ENCODE data around the gene CEP78. TPM values are rescaled to one million over a fixed set of nuclear protein-coding genes. Genes with fewer than 3 reads are reported as not detected.

Gene CEP78
- total RNA-seq, 1 experiment from 2014 or later: 17.8 TPM

DNA sequence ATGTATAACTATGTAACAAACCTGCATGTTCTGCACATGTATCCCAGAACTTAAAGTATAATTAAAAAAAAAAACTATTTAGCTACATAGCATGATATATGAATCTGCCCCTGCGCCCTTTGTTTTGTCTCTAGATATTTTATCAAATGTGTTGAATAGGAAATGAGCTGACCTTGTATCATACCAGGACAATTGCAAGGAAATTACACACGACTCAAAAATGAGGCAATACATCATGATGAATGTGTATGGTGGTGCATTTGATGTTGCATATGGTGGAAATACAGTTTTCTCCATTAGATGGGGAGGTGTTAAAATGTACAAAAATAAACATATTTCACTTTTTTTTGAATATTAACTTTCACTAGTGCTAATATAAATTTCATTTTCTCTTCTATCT, 28.6 kb upstream of the CEP78 start:
- Mint-ChIP-seq H3K36me3 (ENCODE audit: insufficient read depth, unreplicated experiment) (no peaks in the 10 kb centered on the region), H3K9me3 (ENCODE audit: unreplicated experiment) (no peaks in the 10 kb centered on the region), H3K4me1 (ENCODE audit: insufficient read depth, unreplicated experiment) (no peaks in the 10 kb centered on the region), H3K27me3 (ENCODE audit: insufficient read depth, unreplicated experiment) (no peaks in the 10 kb centered on the region), H3K27ac (ENCODE audit: low read depth, unreplicated experiment) (no peak overlapping the region), H3K4me3 (ENCODE audit: unreplicated experiment) (no peak overlapping the region)
- no peak for DNase-seq (ENCODE audit: unreplicated experiment)
- TF ChIP-seq, protein P1, sequence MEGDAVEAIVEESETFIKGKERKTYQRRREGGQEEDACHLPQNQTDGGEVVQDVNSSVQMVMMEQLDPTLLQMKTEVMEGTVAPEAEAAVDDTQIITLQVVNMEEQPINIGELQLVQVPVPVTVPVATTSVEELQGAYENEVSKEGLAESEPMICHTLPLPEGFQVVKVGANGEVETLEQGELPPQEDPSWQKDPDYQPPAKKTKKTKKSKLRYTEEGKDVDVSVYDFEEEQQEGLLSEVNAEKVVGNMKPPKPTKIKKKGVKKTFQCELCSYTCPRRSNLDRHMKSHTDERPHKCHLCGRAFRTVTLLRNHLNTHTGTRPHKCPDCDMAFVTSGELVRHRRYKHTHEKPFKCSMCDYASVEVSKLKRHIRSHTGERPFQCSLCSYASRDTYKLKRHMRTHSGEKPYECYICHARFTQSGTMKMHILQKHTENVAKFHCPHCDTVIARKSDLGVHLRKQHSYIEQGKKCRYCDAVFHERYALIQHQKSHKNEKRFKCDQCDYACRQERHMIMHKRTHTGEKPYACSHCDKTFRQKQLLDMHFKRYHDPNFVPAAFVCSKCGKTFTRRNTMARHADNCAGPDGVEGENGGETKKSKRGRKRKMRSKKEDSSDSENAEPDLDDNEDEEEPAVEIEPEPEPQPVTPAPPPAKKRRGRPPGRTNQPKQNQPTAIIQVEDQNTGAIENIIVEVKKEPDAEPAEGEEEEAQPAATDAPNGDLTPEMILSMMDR (IDR thresholded peaks at IDR 0.05; ENCODE audit: unreplicated experiment): no peak
- POLR2A ChIA-PET: no interaction called here
- BruUV-seq (replicated peaks): no TSS peak
- CTCF ChIA-PET: interaction anchor here (0.7 kb wide), 1 partner anchor 162 kb away, joined by 3 read pairs; no protein-coding TSS in a partner anchor
- intact Hi-C loops (cut with micrococcal nuclease): no loop called here

DNA sequence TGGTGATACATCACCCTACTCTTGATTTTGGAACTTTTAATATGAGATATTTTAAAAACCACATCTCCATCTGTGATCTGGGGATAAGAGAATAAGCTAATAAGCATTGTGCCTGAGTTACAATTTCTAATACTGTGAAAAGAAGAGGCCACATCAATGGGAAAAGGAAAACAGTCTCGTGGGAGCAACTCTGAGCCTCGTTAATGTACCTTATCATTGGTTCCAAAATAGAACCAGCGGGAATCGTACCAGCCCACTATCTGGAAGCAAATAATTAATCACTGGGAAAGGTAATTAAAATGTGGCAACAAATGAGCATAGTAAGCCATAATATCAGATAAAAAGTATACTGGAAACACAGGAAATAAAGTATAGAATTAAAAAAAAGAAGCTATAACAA, 28.0 kb upstream of the CEP78 start:
- no peak for DNase-seq (ENCODE audit: unreplicated experiment)
- intact Hi-C loops (cut with micrococcal nuclease): no loop called here
- Mint-ChIP-seq H3K27me3 (ENCODE audit: insufficient read depth, unreplicated experiment) (no peaks in the 10 kb centered on the region), H3K4me3 (ENCODE audit: unreplicated experiment) (no peak overlapping the region), H3K36me3 (ENCODE audit: insufficient read depth, unreplicated experiment) (no peaks in the 10 kb centered on the region), H3K4me1 (ENCODE audit: insufficient read depth, unreplicated experiment) (no peaks in the 10 kb centered on the region), H3K9me3 (ENCODE audit: unreplicated experiment) (no peaks in the 10 kb centered on the region), H3K27ac (ENCODE audit: low read depth, unreplicated experiment) (no peak overlapping the region)
- ChIA-PET CTCF (interaction anchor here (0.7 kb wide), 1 partner anchor 161 kb away, joined by 3 read pairs; no protein-coding TSS in a partner anchor), POLR2A (interaction anchor here (0.7 kb wide), 1 partner anchor 1017 kb away, joined by 3 read pairs; no protein-coding TSS in a partner anchor)
- TF ChIP-seq, protein P1 (IDR thresholded peaks at IDR 0.05; ENCODE audit: unreplicated experiment): no peak
- BruUV-seq (replicated peaks): no TSS peak

DNA sequence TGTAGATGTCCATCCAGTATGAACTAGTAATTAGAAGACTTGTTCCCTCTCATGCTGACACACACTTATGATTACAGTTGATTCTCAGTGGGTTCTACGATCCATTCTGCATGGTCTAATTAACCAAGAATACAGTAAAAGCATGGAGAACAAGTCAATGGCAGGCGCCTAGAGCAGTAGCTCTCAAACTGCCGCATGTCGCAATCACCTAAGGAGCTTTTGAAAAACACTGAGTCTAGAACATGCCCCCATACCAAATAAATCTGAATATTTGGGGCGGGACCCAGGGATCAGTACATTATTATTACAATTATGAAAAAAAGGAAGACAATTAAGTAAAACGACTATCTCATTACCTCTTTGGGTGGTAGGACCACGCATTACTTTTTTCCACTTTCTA, 26.7 kb upstream of the CEP78 start:
- intact Hi-C loops (cut with micrococcal nuclease): no loop called here
- CTCF ChIA-PET: no interaction called here
- POLR2A ChIA-PET: no interaction called here
- no peaks in the 10 kb centered on the region for H3K4me1 Mint-ChIP-seq (ENCODE audit: insufficient read depth, unreplicated experiment)
- no peaks in the 10 kb centered on the region for H3K27me3 Mint-ChIP-seq (ENCODE audit: insufficient read depth, unreplicated experiment)
- no peak overlapping the region for H3K4me3 Mint-ChIP-seq (ENCODE audit: unreplicated experiment)
- BruUV-seq (replicated peaks): no TSS peak
- TF ChIP-seq, protein P1 (IDR thresholded peaks at IDR 0.05; ENCODE audit: unreplicated experiment): no peak
- DNase-seq (ENCODE audit: unreplicated experiment): no peak
- no peaks in the 10 kb centered on the region for H3K36me3 Mint-ChIP-seq (ENCODE audit: insufficient read depth, unreplicated experiment)
- no peak overlapping the region for H3K27ac Mint-ChIP-seq (ENCODE audit: low read depth, unreplicated experiment)
- no peaks in the 10 kb centered on the region for H3K9me3 Mint-ChIP-seq (ENCODE audit: unreplicated experiment)

DNA sequence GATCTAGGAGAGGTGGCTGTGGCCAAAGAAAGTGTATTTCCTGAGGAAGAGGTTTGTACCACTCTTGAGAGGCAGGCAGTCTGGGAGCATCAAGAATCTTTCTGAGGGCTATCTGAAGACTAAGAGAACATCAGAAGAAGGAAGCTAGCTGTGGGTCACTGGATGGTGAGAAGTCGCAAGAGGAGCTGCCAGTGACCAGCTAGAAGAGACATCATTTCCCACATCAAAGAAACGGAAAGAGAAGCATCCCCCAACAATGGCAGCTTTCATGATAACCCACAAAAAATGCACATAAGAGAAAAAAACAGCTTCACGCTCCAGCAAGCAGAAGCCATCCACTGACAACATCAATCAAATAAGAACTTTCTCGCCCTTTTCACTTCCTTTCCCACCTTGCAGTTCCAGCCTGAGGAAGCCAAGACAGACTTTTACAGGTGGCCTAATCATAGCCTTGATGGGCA, 25.0 kb upstream of the CEP78 start:
- DNase-seq (ENCODE audit: unreplicated experiment): no peak
- TF ChIP-seq, protein P1 (IDR thresholded peaks at IDR 0.05; ENCODE audit: unreplicated experiment): no peak
- intact Hi-C loops (cut with micrococcal nuclease): no loop called here
- no peaks in the 10 kb centered on the region for H3K4me1 Mint-ChIP-seq (ENCODE audit: insufficient read depth, unreplicated experiment)
- ChIA-PET POLR2A (interaction anchor here (0.5 kb wide), 1 partner anchor 284 kb away, joined by 3 read pairs; no protein-coding TSS in a partner anchor), CTCF (interaction anchor here (0.5 to 0.8 kb wide), 3 partner anchors 12 to 1456 kb away, joined by 3 to 4 read pairs (median 3); no protein-coding TSS in a partner anchor)
- no peak overlapping the region for H3K4me3 Mint-ChIP-seq (ENCODE audit: unreplicated experiment)
- no peak overlapping the region for H3K27ac Mint-ChIP-seq (ENCODE audit: low read depth, unreplicated experiment)
- no peaks in the 10 kb centered on the region for H3K9me3 Mint-ChIP-seq (ENCODE audit: unreplicated experiment)
- no peaks in the 10 kb centered on the region for H3K36me3 Mint-ChIP-seq (ENCODE audit: insufficient read depth, unreplicated experiment)
- BruUV-seq (replicated peaks): no TSS peak
- no peaks in the 10 kb centered on the region for H3K27me3 Mint-ChIP-seq (ENCODE audit: insufficient read depth, unreplicated experiment)

Data from MCF 10A (cell line).